GM12865 (cell line): ENCODE measurements around the gene IPO5.
"Not testable (repeated sequence)": the region's sequence is repeated elsewhere in the genome, so short reads cannot be mapped to it uniquely, and the experiment has no call there.

ENCODE experiments used
- DNase-seq: peaks from one replicate; pipeline ENCODE4 v3.0.0; 2010; ENCODE audit warnings: low read depth
- H3K4me3 ChIP-seq: 2 replicates; pipeline ENCODE4 v1.5.1; 2011; ENCODE audit warnings: mild to moderate bottlenecking, low read depth, low read length, control low read depth
- CTCF ChIP-seq: IDR thresholded peaks from 2 replicates; pipeline ENCODE4 v1.5.1; 2011; ENCODE audit warnings: low read length, control low read depth, low read depth, inconsistent platforms; ENCODE audit not compliant: insufficient read depth; ENCODE audit errors: missing control alignments

IPO5 gene

GRCh38 chr13:97978651-97979050 is 25.2 kb downstream of the IPO5 start:
- H3K4me3 ChIP-seq = peak overlapping the region; percentile 70
- DNase-seq = no peak
- TF ChIP-seq CTCF = no peak

GRCh38 chr13:97979051-97979450 is 25.6 kb downstream of the IPO5 start:
- no peak for TF ChIP-seq CTCF
- H3K4me3 ChIP-seq = no peak overlapping the region
- DNase-seq = no peak

DNA sequence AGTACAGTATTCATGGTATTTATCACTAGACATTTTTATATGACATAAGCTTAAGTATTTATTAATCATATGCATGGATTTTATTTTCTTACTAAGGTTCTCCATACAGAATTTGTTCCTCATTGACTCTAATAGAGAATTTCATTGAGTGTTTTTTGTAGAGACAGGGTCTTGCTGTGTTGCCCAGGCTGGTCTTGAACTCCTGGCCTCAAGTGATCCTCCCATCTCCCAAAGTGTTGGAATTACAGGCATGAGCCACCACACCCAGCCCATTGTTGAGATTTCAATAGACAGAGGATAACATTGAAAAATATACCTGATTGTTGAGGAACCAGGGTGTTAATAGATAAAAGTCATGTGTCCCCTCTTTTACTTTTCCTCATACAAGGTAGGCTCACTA is 26.1 kb downstream of the IPO5 start:
- H3K4me3 ChIP-seq = no peak overlapping the region
- no peak for DNase-seq
- no peak for TF ChIP-seq CTCF

- no peak overlapping the region for H3K4me3 ChIP-seq
- TF ChIP-seq CTCF = no peak
- DNase-seq = no peak
These were observed 28.8 kb downstream of the IPO5 start for GRCh38 chr13:97982286-97982685.

DNA sequence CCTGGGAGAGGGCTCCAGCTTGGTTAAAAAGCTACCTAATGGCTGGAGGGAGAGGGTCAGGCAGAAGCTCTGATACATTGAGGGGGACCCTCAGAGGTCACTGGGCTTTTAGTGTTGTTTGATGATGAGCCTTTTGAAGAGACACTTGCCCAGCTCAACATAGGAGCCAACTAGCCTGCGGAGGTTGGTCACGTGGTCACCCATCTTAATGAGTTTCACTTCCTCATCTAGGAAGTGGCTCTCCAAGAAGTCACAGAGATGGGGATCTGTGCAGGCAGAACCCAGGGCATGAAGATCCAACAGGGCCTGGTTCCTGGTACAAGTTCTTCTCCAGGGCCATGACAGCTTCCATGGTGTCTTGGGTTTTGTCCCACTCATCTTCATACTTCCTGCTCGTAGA is 33.4 kb downstream of the IPO5 start:
- no peak for TF ChIP-seq CTCF
- DNase-seq = peak; percentile 54
- no peak overlapping the region for H3K4me3 ChIP-seq

DNA sequence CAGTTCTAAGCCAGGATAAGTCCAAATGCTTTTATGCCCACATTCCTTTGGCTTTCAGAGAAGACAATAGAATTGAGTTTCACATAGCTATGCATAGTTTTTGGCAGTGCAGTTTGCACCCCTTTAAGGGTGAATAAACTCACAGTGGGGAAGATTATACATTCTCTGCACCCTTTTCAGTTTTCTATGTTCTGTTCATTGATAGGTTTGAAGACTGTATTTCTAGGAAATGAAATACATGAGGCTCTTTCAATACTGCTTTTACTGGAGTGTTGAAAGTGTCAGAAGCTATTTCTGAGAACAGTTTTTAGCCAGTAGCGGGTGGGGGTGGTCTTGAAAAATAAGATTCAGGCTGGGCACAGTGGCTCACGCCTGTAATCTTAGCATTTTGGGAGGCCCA is 46.2 kb downstream of the IPO5 start:
- no peak for TF ChIP-seq CTCF
- DNase-seq = no peak
- no peak overlapping the region for H3K4me3 ChIP-seq

GRCh38 chr13:98004107-98004506 is 50.6 kb downstream of the IPO5 start:
- no peak for TF ChIP-seq CTCF
- no peak overlapping the region for H3K4me3 ChIP-seq
- DNase-seq = no peak

DNA sequence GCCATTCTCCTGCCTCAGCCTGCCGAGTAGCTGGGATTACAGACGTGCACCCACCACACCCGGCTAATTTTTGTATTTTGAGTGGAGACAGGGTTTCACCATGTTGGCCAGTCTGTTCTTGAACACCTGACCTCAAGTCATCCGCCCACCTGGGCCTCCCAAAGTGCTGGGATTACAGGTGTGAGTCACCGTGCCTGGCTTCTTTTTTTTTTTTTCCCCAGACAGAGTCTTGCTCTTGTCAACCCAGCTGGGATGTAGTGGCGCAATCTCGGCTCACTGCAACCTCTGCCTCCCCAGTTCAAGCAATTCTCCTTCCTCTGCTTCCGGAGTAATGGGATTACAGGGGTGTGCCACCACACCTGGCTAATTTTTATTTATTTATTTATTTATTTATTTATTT is 51.5 kb downstream of the IPO5 start:
- not testable (repeated sequence) for DNase-seq, H3K4me3 ChIP-seq
